Neural cell (in vitro differentiated cells): ENCODE measurements around the gene CNGA1. TPM values are rescaled to one million over a fixed set of nuclear protein-coding genes. Genes with fewer than 3 reads are reported as not detected.

Experiments used
- H2AFZ ChIP-seq: fragments of 200-600, 300-800 bp; sonication (generic), shearing (Covaris generic); 2 replicates; pipeline ENCODE4 v1.6.0; 2014; ENCODE audit warnings: low read depth, mild to moderate bottlenecking, antibody characterized with exemption, low read length, moderate library complexity
- H3F3A ChIP-seq: fragments of 200-600 bp; shearing (Covaris generic); 2 replicates; pipeline ENCODE4 v1.6.1; 2016; ENCODE audit warnings: mild to moderate bottlenecking, moderate library complexity, mixed read lengths, antibody characterized with exemption, low read length; ENCODE audit not compliant: insufficient read depth, poor library complexity, severe bottlenecking
- H3K27ac ChIP-seq: fragments of 200-600, 300-800 bp; sonication (generic), shearing (Covaris generic); 2 replicates; pipeline ENCODE4 v1.5.1; 2014; ENCODE audit warnings: mild to moderate bottlenecking, low read length, moderate library complexity
- H3K27me3 ChIP-seq: fragments of 300-800, 200-600 bp; sonication (generic), shearing (Covaris generic); 2 replicates; pipeline ENCODE4 v1.6.0; 2014; ENCODE audit warnings: mild to moderate bottlenecking, low read depth, low read length, moderate library complexity; ENCODE audit not compliant: insufficient read depth
- H3K36me3 ChIP-seq: fragments of 300-800, 200-600 bp; sonication (generic), shearing (Covaris generic); 2 replicates; pipeline ENCODE4 v1.5.1; 2014; ENCODE audit warnings: mild to moderate bottlenecking, antibody characterized with exemption, low read length, moderate library complexity; ENCODE audit not compliant: insufficient read depth
- H3K4me2 ChIP-seq: fragments of 300-800, 200-600 bp; sonication (generic), shearing (Covaris generic); 2 replicates; pipeline ENCODE4 v1.6.0; 2014; ENCODE audit warnings: mild to moderate bottlenecking, low read length
- H3K4me3 ChIP-seq: fragments of 300-800, 200-600 bp; sonication (generic), shearing (Covaris generic); 2 replicates; pipeline ENCODE4 v1.5.1; 2014; ENCODE audit warnings: mild to moderate bottlenecking, low read length, moderate library complexity
- H3K79me2 ChIP-seq: fragments of 200-600 bp; shearing (Covaris generic); replicated peaks from 2 replicates; pipeline ENCODE4 v1.6.0; 2014; ENCODE audit warnings: mild to moderate bottlenecking, low read length, moderate library complexity; ENCODE audit not compliant: insufficient read depth
- H3K9ac ChIP-seq: fragments of 300-800, 200-600 bp; sonication (generic), shearing (Covaris generic); 2 replicates; pipeline ENCODE4 v1.6.1; 2016; ENCODE audit warnings: mild to moderate bottlenecking, low read length, mixed read lengths
- H3K9me2 ChIP-seq: fragments of 200-600 bp; shearing (Covaris generic); 2 replicates; pipeline ENCODE4 v1.6.1; 2016; ENCODE audit warnings: mild to moderate bottlenecking, low read length, mixed read lengths; ENCODE audit not compliant: insufficient read depth
- H3K9me3 ChIP-seq: fragments of 200-600, 300-800 bp; sonication (generic), shearing (Covaris generic); 2 replicates; pipeline ENCODE4 v1.6.1; 2016; ENCODE audit warnings: mild to moderate bottlenecking, mixed run types, low read length, moderate library complexity, mixed read lengths
- H4K20me1 ChIP-seq: fragments of 200-600 bp; shearing (Covaris generic); 2 replicates; pipeline ENCODE4 v1.6.1; 2016; ENCODE audit warnings: mild to moderate bottlenecking, mixed run types; ENCODE audit not compliant: insufficient read depth
- CTCF ChIP-seq: fragments of 450-650 bp; IDR thresholded peaks from 2 replicates; pipeline ENCODE4 v1.5.1; 2014; ENCODE audit warnings: antibody characterized with exemption, mild to moderate bottlenecking, moderate library complexity; ENCODE audit not compliant: poor library complexity, severe bottlenecking
- EP300 ChIP-seq: fragments of 450-650 bp; conservative IDR thresholded peaks from 2 replicates; pipeline ENCODE4 v1.6.1; 2014; ENCODE audit warnings: antibody characterized with exemption, mild to moderate bottlenecking, moderate library complexity; ENCODE audit not compliant: poor library complexity, severe bottlenecking
- EZH2 ChIP-seq: fragments of 200-600, 300-800 bp; shearing (Covaris generic), sonication (generic); IDR thresholded peaks from 2 replicates; pipeline ENCODE4 v1.6.1; 2014; ENCODE audit warnings: antibody characterized with exemption, low read length, borderline replicate concordance, mild to moderate bottlenecking; ENCODE audit not compliant: insufficient read depth, poor library complexity, severe bottlenecking
- MXI1 ChIP-seq: fragments of 450-650 bp; conservative IDR thresholded peaks from 2 replicates; pipeline ENCODE4 v1.6.1; 2014; ENCODE audit warnings: antibody characterized with exemption, mild to moderate bottlenecking; ENCODE audit not compliant: poor library complexity, severe bottlenecking
- POLR2AphosphoS5 ChIP-seq: IDR thresholded peaks from 2 replicates; pipeline ENCODE4 v1.6.1; 2012
- RAD21 ChIP-seq: fragments of 450-650 bp; conservative IDR thresholded peaks from 2 replicates; pipeline ENCODE4 v1.6.1; 2014; ENCODE audit warnings: antibody characterized with exemption, mild to moderate bottlenecking, moderate library complexity
- REST ChIP-seq: IDR thresholded peaks from 2 replicates; pipeline ENCODE4 v1.6.1; 2012; ENCODE audit warnings: borderline replicate concordance
- SMC3 ChIP-seq: fragments of 450-650 bp; conservative IDR thresholded peaks from 2 replicates; pipeline ENCODE4 v1.6.1; 2014; ENCODE audit warnings: antibody characterized with exemption, mild to moderate bottlenecking, moderate library complexity; ENCODE audit not compliant: poor library complexity
- TAF1 ChIP-seq: IDR thresholded peaks from 2 replicates; pipeline ENCODE4 v1.6.1; 2012; ENCODE audit warnings: low read depth
- polyA plus RNA-seq: library from polyadenylated mRNA; depleted of rRNA; stranded (reverse); fragments of >200 nt; gene quantifications from 2 replicates; pipeline ENCODE4 v1.2.3, GENCODE V29; 2014

CNGA1 gene
- polyA plus RNA-seq, 1 donor from 2014 or later: not detected

GRCh38 chr4:48064349-48064748 is 47.9 kb upstream of the CNGA1 start:
- no peak overlapping the region for H3K4me3 ChIP-seq
- H3F3A ChIP-seq: no peaks in the 10 kb centered on the region
- no peak overlapping the region for H2AFZ ChIP-seq
- H4K20me1 ChIP-seq: no peaks in the 10 kb centered on the region
- no peak overlapping the region for H3K27ac ChIP-seq
- no peak overlapping the region for H3K4me2 ChIP-seq
- H3K9me2 ChIP-seq: no peaks in the 10 kb centered on the region
- no peaks in the 10 kb centered on the region for H3K36me3 ChIP-seq
- no peaks in the 10 kb centered on the region for H3K9me3 ChIP-seq
- TF ChIP-seq REST (no peak), TAF1 (no peak), CTCF (no peak), MXI1 (no peak), EP300 (no peak), RAD21 (no peak), SMC3 (no peak), POLR2AphosphoS5 (no peak), EZH2 (no peak)
- no peaks in the 10 kb centered on the region for H3K79me2 ChIP-seq
- H3K27me3 ChIP-seq: no peaks in the 10 kb centered on the region
- no peak overlapping the region for H3K9ac ChIP-seq

GRCh38 chr4:48058617-48059530 is 42.4 kb upstream of the CNGA1 start:
- Histone ChIP-seq H3K9me2 (no peaks in the 10 kb centered on the region), H3K4me2 (no peak overlapping the region), H3K36me3 (no peaks in the 10 kb centered on the region), H3K9me3 (no peaks in the 10 kb centered on the region), H3F3A (no peaks in the 10 kb centered on the region), H3K79me2 (no peaks in the 10 kb centered on the region), H3K27ac (no peak overlapping the region), H3K9ac (no peak overlapping the region), H3K27me3 (no peaks in the 10 kb centered on the region), H4K20me1 (no peaks in the 10 kb centered on the region), H3K4me3 (no peak overlapping the region), H2AFZ (no peak overlapping the region)
- no peak for TF ChIP-seq SMC3
- TF ChIP-seq TAF1: no peak
- TF ChIP-seq MXI1: no peak
